Peyer's patch (tissue), 4 donors: ENCODE results near the gene PHLDB1. TPM values are rescaled to one million over a fixed set of nuclear protein-coding genes. Genes with fewer than 3 reads are reported as not detected.
A peak's percentile ranks its signal among the peaks of the same experiment; 100 is the strongest.

Experiments
- DNase-seq, 3 donors: peaks; one replicate each; pipeline ENCODE4 v3.0.0-alpha.2; 2017 to 2019
- H3K27ac ChIP-seq, 4 donors: fragments of 200-600 bp; sonication (generic); one replicate each; pipeline ENCODE4 v1.5.1; 2016 to 2019
- H3K27me3 ChIP-seq, 2 donors: fragments of 200-600 bp; sonication (generic); one replicate each; pipeline ENCODE4 v1.5.1; 2019
- H3K36me3 ChIP-seq, 3 donors: fragments of 200-600 bp; sonication (generic); one replicate each; pipeline ENCODE4 v1.5.1; 2016 to 2019
- H3K4me1 ChIP-seq, 4 donors: fragments of 200-600 bp; sonication (generic); one replicate each; pipeline ENCODE4 v1.5.1; 2016 to 2019
- H3K4me3 ChIP-seq, 4 donors: fragments of 200-600 bp; sonication (generic); 1 replicate in 3 of 4; 2 replicates in 1 of 4; pipeline ENCODE4 v1.5.1; 2016 to 2019; ENCODE audit warnings: mild to moderate bottlenecking in 1 of 4
- H3K9me3 ChIP-seq, 4 donors: fragments of 200-600 bp; sonication (generic); one replicate each; pipeline ENCODE4 v1.5.1; 2016 to 2019; ENCODE audit warnings: mild to moderate bottlenecking in 1 of 4
- CTCF ChIP-seq, 6 experiments: fragments of 450-650 bp in 4 of 6; fragments of 200-600 bp in 2 of 6; sonication (generic) in 1 of 6; IDR thresholded peaks; one replicate each; pipeline ENCODE4 v1.5.1; 2017 to 2019; ENCODE audit warnings: antibody characterized with exemption in 6 of 6, mild to moderate bottlenecking in 3 of 6, moderate library complexity in 1 of 6
- POLR2A ChIP-seq, 2 donors: fragments of 450-650 bp; IDR thresholded peaks; one replicate each; pipeline ENCODE4 v1.5.1; 2017; ENCODE audit warnings: antibody characterized with exemption in 2 of 2, mild to moderate bottlenecking in 2 of 2, moderate library complexity in 2 of 2
- total RNA-seq, 4 donors: library from RNA; depleted of rRNA; stranded (reverse); fragments of >200 nt; gene quantifications; one replicate each; pipeline ENCODE4 v1.1.0, GENCODE V29; 2016

PHLDB1 gene
- total RNA-seq, 4 donors from 2014 or later, result 32.4 to 380 (median 93.8) TPM

DNA sequence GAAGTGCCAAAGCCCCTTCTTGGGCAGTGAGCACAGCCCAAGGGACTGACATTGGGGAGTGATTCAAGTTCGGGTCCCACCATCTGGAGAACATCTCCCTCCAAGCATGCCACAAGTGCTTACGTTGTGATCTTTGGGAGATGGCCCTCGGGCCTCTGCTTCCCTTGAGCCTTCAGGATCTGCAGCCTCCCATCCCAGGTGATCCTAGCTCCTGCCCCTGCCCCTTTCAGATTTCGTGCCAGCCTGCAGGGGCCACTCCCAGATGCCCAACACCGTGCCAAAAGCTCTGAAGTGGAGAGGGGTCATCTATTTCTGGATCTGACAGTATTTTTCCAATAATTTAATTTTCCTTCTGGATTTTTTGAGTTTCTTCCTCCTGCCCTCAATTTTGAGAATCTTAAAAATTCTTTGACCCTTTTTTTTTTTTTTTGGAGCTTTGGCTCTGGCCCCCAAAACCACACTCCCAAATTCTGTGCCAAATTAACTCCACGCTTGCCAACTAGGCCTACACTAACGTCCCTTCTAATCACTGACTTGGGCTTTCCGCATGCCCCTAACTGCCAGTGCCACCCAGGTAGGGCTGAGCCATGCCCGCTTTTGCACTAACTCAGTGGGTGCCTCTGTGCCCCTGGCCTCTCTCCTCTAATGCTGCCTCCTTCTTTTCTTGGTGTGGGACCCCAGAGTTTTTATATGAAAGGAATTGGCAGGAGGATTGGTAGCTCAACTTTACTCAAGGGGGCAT lies 25.3 kb downstream of the PHLDB1 start:
- peaks cover 0 to 16% (median 0%) of the 10 kb centered on the region in 3 donors for H3K36me3 ChIP-seq
- no peaks in the 10 kb centered on the region for H3K27me3 ChIP-seq
- H3K27ac ChIP-seq, result no peak overlapping the region
- no peaks in the 10 kb centered on the region for H3K9me3 ChIP-seq
- no peak for TF ChIP-seq POLR2A (IDR thresholded peaks at IDR 0.05)
- peaks cover 0 to 66% (median 4%) of the 10 kb centered on the region in 4 donors for H3K4me1 ChIP-seq
- H3K4me3 ChIP-seq, result no peak overlapping the region
- no peak for DNase-seq

DNA sequence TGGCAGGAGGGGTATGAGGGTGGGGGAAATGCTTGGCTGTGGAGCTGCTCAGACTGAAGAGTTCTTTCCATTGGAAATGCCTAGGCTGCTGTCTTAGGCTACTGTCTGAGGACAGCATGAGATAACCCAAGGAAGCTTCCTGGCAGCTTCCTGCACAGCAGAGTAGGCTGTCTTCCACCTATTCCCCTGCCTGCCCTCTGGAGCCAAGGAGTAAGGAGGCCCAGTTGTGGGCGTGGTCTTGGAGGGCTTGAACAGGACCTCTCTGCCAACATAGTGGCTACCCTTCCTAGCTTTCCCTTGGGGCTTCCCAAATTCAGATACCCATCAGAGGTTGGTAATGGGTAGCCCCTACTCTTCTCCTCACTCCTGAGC lies 25.9 kb downstream of the PHLDB1 start:
- H3K27ac ChIP-seq, result no peak overlapping the region
- DNase-seq, result no peak
- H3K4me3 ChIP-seq, result no peak overlapping the region

GRCh38 chr11:118633979-118634378 lies 26.6 kb downstream of the PHLDB1 start:
- TF ChIP-seq CTCF (IDR thresholded peaks at IDR 0.05) (no peak), POLR2A (IDR thresholded peaks at IDR 0.05) (no peak)
- no peak overlapping the region for H3K4me3 ChIP-seq
- H3K27me3 ChIP-seq, result no peaks in the 10 kb centered on the region
- H3K36me3 ChIP-seq, result peaks cover 0 to 8% (median 0%) of the 10 kb centered on the region in 3 donors
- H3K27ac ChIP-seq, result peak overlapping the region in 2 of 4 donors; percentile 46 to 63
- no peaks in the 10 kb centered on the region for H3K9me3 ChIP-seq
- no peak for DNase-seq
- peaks cover 0 to 66% (median 4%) of the 10 kb centered on the region in 4 donors for H3K4me1 ChIP-seq

More for the DNA sequence above, 25.9 kb downstream of the PHLDB1 start:
- no peaks in the 10 kb centered on the region for H3K27me3 ChIP-seq
- H3K4me1 ChIP-seq, result peaks cover 0 to 66% (median 4%) of the 10 kb centered on the region in 4 donors
- no peaks in the 10 kb centered on the region for H3K9me3 ChIP-seq
- TF ChIP-seq CTCF (IDR thresholded peaks at IDR 0.05) (no peak), POLR2A (IDR thresholded peaks at IDR 0.05) (no peak)
- peaks cover 0 to 11% (median 0%) of the 10 kb centered on the region in 3 donors for H3K36me3 ChIP-seq

DNA sequence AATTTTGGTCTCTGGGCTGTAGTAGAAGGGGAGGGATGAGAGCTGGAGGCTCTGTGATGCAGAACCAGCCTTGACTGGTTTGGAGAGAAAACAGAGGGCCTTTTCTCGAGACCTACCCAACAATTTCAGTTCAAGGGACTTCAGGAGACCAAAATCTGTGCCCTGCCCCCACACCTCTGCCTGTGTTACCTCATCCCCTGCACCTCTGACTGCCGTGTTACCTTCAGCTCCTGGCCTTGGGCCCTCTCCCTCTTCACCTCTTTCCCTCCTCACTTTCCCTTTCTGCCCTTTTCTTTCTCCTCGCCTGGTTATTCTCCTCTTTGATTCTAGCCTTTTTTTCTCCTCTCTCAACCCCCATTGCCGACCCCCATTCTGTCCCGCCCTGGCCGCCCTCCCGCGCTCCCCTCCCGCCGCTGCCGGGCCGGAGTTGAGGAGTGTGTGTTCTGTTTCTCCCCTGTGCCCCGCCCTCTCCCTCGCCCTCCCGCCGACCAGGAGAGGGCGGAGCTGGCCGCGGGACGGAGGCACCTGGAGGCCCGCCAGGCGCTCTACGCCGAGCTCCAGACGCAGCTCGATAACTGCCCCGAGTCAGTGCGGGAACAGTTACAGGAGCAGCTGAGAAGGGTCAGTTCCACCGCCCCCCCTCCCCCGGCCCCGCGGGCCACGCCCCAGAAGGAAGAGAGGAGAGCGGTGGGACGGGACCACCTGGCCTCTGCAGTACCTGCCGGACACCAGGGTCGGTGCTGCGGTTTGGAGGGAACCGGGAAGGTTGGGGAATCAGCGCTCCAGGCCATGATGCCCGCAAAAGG lies 27.2 kb downstream of the PHLDB1 start:
- H3K4me1 ChIP-seq, result peaks cover 0 to 61% (median 4%) of the 10 kb centered on the region in 4 donors
- H3K27me3 ChIP-seq, result no peaks in the 10 kb centered on the region
- no peaks in the 10 kb centered on the region for H3K9me3 ChIP-seq
- TF ChIP-seq CTCF (IDR thresholded peaks at IDR 0.05) (peak in 3 of 6 experiments; percentile 38 to 57 (median 42)), POLR2A (IDR thresholded peaks at IDR 0.05) (no peak)
- H3K27ac ChIP-seq, result peak overlapping the region in 3 of 4 donors; percentile 36 to 63 (median 46)
- peak overlapping the region in 3 of 4 donors; percentile 15 to 42 (median 27) for H3K4me3 ChIP-seq
- peaks cover 0 to 8% (median 0%) of the 10 kb centered on the region in 3 donors for H3K36me3 ChIP-seq
- peak; percentile 32 to 89 (median 87) for DNase-seq

DNA sequence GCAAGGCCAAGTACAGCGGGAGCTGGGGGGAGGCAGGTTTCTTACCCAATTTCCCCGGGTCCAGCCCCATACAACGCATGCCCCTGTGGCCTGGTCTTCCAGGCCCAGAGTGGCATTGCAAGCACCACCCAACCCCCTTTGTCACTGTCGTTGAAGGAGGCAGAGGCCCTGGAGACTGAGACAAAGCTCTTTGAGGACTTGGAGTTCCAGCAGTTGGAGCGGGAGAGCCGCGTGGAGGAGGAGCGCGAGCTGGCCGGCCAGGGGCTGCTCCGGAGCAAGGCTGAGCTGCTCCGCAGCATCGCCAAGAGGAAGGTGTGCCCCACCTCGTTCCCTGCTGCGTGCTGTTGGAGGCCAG lies 27.8 kb downstream of the PHLDB1 start:
- peak overlapping the region in 2 of 4 donors; percentile 27 to 42 for H3K4me3 ChIP-seq
- no peaks in the 10 kb centered on the region for H3K27me3 ChIP-seq
- peak overlapping the region in 3 of 4 donors; percentile 36 to 63 (median 46) for H3K27ac ChIP-seq
- no peak for DNase-seq
- TF ChIP-seq POLR2A (IDR thresholded peaks at IDR 0.05), result no peak
- TF ChIP-seq CTCF (IDR thresholded peaks at IDR 0.05), result no peak
- peaks cover 0 to 8% (median 0%) of the 10 kb centered on the region in 3 donors for H3K36me3 ChIP-seq
- H3K9me3 ChIP-seq, result no peaks in the 10 kb centered on the region
- H3K4me1 ChIP-seq, result peaks cover 0 to 60% (median 4%) of the 10 kb centered on the region in 4 donors

DNA sequence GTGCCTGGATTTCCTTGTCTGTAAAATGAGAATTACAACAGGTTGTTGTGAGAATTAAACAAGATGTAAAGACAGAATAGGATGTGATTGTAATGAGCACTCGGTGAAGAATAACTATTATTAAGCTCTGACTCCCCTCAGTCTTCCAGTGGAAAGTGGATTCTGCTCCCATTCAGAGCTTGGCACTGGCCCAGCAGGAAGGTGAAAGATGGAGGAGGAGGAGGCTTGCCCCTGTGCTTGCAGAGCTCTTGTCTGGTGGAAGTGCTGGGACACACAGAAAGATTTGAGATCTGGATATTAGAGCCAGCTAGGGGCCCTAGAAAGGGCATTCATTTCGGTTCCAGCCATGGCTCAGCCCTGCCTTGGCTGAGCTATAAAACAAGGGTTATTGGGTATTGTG lies 28.2 kb downstream of the PHLDB1 start:
- Histone ChIP-seq H3K36me3 (peaks cover 0 to 8% (median 0%) of the 10 kb centered on the region in 3 donors), H3K9me3 (no peaks in the 10 kb centered on the region), H3K4me3 (no peak overlapping the region), H3K4me1 (peaks cover 0 to 60% (median 4%) of the 10 kb centered on the region in 4 donors), H3K27me3 (no peaks in the 10 kb centered on the region), H3K27ac (peak overlapping the region in 1 of 4 donors; percentile 46)
- no peak for DNase-seq
- TF ChIP-seq POLR2A (IDR thresholded peaks at IDR 0.05) (no peak), CTCF (IDR thresholded peaks at IDR 0.05) (no peak)
